ENCODE results near the gene ARHGAP29.
A peak's percentile ranks its signal among the peaks of the same experiment; 100 is the strongest.

ARHGAP29 gene

GRCh38 chr1:94265011-94265422, 27.6 kb upstream of the ARHGAP29 start:
- no peak for DNase-seq (ENCODE audit: low read depth in 2 of 2)

DNA sequence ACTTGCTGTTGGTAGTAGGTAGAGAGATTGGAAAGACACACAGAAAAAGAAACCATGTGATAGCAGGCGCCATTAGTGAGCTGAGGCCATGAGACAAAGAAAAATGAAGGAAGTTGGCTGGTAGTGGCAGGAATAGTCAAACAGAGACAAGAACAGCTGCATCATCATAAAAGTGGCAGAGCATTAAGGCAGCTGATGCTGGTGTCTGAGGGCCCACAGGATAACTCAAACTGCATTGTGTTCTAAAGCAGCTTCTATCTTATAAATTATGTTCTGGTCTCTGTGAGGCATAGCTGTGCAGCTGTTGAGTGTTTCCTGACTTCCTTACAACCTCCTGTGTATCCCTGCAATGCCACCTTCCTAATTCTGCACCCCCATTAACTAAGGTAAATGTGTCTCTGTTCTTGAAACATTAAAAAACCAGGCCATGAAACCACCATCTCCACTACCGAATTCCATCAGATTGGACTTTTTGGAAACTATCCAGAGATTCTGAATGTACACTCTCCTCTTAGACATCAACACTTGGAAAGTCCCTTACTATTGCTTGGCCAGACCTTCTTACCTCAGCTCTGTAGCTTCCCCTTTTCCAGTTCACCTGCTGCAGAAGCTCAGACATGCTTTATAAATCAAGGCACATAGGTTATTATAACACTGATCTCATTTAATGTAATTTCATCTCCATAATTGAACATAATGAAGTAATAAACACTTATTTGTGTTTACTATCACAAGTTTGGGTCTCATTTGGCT, 23.4 kb upstream of the ARHGAP29 start:
- DNase-seq (ENCODE audit: low read depth in 2 of 2), result no peak

DNA sequence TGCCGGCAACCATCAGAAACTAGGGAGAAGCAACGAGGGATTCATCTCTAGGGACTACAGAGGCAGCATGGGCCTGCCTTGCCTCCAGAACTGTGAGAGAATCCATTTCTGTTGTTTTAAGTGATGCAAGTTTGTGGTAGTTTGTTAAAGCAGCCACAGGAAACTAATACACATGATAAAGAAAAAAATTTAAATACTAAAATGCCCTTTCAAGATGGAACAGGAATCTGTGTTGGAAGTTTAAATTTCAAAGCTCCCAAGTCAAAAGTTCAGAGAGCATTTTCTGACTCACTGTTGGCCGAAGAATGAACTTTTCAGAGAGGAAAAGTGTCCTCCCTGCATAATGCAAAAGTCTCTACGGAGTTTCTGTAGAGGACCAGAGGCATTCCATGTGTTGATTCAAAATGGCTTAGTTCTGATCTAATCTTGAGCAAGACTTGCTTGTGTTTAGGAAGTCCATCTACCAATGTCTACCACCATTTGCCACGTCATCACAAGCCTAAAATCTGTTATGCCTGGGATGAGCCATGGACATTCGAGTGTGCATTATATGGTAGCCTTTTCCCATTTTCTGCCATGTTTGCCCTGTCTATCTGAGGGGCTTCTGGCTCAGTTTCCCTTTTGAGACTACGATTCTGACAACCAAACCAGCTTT, 22.4 kb upstream of the ARHGAP29 start:
- DNase-seq (ENCODE audit: low read depth in 2 of 2), result no peak

- no peak for DNase-seq (ENCODE audit: low read depth in 2 of 2)
These were observed 21.5 kb upstream of the ARHGAP29 start for GRCh38 chr1:94258873-94259331.

DNA sequence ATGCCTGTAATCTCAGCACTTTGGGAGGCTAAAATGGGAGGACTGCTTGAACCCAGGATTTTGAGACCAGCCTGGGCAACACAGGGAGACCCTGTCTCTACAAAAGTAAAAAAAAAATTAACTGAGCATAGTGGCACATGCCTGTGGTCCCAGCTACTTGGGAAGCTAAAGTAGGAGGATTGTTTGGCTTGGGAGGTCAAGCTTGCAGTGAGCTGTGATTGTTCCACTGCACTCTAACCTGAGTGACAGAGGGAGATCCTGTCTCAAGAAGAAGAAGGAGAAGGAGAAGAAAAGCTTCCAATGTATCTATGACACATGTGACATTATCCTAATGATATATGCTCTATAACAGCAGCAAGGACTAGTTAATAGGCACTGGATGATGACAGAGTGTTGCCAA, 20.1 kb upstream of the ARHGAP29 start:
- DNase-seq (ENCODE audit: low read depth in 2 of 2), result no peak

DNA sequence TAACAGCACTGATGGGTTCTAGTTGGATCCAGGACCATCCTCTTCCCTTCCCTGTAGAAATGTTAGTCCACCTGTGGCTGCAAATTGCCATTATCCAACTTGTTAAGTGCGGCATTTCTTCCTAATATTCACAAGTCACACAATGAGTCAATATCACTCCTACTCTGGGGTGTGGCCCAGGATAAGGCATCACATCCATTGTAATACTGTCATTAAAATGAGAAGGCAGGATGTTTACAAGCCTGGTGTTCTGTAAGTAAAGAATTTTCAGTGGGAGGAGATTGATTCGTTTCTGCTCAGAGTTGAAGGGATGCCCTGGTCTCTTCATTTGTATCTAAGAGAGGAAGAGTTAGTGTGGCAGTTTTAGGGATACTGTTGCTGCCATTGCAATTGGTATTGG, 18.1 kb upstream of the ARHGAP29 start:
- DNase-seq (ENCODE audit: low read depth in 2 of 2), result no peak

GRCh38 chr1:94254073-94254810, 16.9 kb upstream of the ARHGAP29 start:
- no peak for DNase-seq (ENCODE audit: low read depth in 2 of 2)

DNA sequence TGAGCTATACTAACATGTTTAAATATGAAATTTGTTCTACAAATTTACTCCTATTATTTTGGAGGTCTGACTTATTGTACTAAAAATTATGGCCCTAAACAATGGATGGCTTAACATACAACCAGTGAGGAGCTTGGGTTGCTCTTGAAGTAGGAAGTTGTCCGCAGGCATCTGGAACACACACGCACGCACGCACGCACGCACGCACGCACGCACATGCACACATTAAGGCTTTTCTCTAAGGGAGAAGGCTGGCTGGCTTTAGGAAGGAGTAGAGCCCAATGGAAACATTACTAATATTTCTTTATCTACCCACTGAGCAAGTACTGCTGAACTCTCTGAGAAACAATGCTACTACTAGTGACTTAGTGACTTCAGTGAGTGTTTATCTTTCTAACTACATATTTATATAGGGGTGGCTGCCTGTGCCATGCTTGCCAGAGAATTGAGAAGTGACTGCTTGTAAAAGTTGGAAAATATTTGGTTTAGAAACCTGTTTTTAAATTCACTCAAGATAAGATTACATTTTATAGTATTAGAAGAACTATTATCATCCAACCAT, 16.2 kb upstream of the ARHGAP29 start:
- no peak for DNase-seq (ENCODE audit: low read depth in 2 of 2)

GRCh38 chr1:94250341-94250740, 13.0 kb upstream of the ARHGAP29 start:
- no peak for DNase-seq (ENCODE audit: low read depth in 2 of 2)

DNA sequence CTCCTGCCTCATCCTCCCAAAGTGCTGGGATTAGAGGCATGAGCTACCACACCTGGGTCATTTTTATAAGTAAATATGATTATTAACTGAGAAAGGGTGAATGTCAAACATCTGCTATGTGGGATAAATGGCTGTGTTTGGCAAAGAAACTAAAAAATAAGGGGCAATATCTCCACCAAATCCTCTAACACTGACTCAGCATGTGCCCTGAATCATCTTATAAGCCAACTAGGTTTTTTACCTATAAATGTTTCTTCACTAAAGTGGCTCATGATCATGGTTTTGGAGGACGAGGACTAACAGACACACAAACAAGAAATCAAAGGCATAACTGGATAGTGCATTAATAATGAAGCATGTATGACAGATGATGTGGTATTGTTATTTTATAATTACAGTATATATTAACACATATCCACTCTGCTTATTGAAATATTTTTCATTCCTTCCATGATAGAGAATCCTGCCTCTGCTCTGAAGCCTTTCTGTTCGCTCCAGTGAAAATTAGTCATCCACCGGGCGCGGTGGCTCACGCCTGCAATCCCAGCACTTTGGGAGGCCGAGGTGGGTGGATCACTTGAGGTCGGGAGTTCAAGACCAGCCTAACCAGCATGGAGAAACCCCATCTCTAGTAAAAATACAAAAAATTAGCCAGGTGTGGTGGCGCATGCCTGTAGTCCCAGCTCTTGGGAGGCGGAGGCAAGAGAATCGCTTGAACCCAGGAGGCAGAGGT, 11.7 kb upstream of the ARHGAP29 start:
- no peak for DNase-seq (ENCODE audit: low read depth in 2 of 2)

GRCh38 chr1:94247138-94248094, 10.0 kb upstream of the ARHGAP29 start:
- DNase-seq (ENCODE audit: low read depth in 2 of 2), result peak; percentile 10 to 31

- DNase-seq (ENCODE audit: low read depth in 2 of 2), result no peak
These were observed 9.3 kb upstream of the ARHGAP29 start for GRCh38 chr1:94246692-94247137.

DNA sequence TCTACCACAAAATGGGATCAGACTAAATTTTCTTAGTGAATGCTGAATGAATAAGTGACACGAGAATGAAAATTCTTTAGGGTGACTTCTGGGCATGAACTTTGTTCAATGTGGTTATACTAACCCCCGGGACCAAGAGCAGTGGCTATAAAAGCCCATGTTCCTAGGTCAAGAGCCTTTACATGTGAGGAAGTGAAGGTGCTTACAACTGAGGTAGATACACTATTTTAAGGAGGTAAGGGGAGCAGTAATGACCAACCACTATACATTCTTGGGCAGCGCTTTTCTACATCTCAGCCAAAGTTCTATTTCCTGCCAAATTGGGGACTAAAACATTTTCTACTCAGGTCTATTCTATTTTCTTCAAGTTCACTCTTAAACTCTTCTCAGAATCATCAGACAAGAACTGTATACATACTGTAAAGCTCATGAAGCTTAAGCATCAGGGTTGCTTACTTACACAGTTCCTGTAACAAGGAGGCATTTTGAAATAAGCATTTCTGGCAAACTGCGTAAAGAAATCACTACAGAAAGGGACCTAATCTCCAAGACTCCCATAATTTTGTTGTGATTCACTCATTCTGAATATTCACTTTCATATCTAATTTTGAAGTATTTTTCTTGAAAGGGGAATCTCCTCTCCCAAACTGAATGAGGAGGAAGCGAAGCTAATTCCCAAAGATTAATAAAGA, 8.5 kb upstream of the ARHGAP29 start:
- no peak for DNase-seq (ENCODE audit: low read depth in 2 of 2)

- DNase-seq (ENCODE audit: low read depth in 2 of 2), result no peak
These were observed 7.4 kb upstream of the ARHGAP29 start for GRCh38 chr1:94244816-94245215.

- DNase-seq (ENCODE audit: low read depth in 2 of 2), result no peak
These were observed 6.3 kb upstream of the ARHGAP29 start for GRCh38 chr1:94243665-94244064.

- no peak for DNase-seq (ENCODE audit: low read depth in 2 of 2)
These were observed 3.4 kb upstream of the ARHGAP29 start for GRCh38 chr1:94240822-94241221.

- no peak for DNase-seq (ENCODE audit: low read depth in 2 of 2)
These were observed 2.4 kb upstream of the ARHGAP29 start for GRCh38 chr1:94239796-94240195.

DNA sequence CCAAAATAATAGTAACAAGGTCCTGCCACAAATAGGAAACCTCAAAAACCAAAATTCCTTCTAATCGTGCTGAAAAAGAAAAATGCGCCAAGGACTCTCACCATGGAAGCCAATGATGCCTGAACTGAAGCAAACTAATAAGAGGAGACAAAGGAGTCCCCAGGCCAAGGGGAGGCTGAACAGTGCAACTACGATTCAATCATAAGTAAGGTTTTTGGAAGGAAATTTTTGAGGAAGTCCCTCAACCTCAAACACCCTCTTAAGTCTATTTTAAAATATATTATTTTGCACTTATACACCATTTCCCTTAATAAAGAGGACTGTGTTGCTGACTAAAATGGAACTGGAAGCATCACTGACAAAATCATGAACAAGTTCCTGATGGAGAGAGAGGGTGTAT, 1.7 kb upstream of the ARHGAP29 start:
- DNase-seq (ENCODE audit: low read depth in 2 of 2), result no peak

GRCh38 chr1:94236630-94237290, 624 bp downstream of the ARHGAP29 start:
- no peak for DNase-seq (ENCODE audit: low read depth in 2 of 2)
